B cell (primary cell): ENCODE measurements around the gene SF1. TPM values are rescaled to one million over a fixed set of nuclear protein-coding genes. Genes with fewer than 3 reads are reported as not detected.

Experiments used
- ATAC-seq: fragments of 200-7000 bp; cut with Tn5 transposase; one replicate; pipeline ENCODE4 v1.10.0; 2021; ENCODE audit warnings: low read depth, mild to moderate bottlenecking, moderate number of reproducible peaks, moderate library complexity
- CTCF ChIA-PET: fragments of 350-600 bp; sonication (Branson Sonifier 250); formaldehyde crosslinking; loops from one replicate; lab custom pipeline; 2021; ENCODE audit warnings: antibody characterized with exemption, inconsistent platforms; lab: Charles Lee
- POLR2A ChIA-PET: fragments of 350-600 bp; sonication (Branson Sonifier 250); formaldehyde crosslinking; loops from one replicate; lab custom pipeline; 2021; ENCODE audit warnings: antibody characterized with exemption; lab: Charles Lee
- DNase-seq: peaks from one replicate; pipeline ENCODE4 v3.0.0; 2013
- H2AFZ ChIP-seq: 2 replicates; pipeline ENCODE4 v1.6.1; 2012; ENCODE audit warnings: mild to moderate bottlenecking, low read depth, low read length; ENCODE audit not compliant: insufficient read depth, poor library complexity, severe bottlenecking
- H3K27ac ChIP-seq, 2 donors: 1 replicate in 1 of 2; 2 replicates in 1 of 2; pipeline ENCODE4 v1.5.1; 2012 to 2013; ENCODE audit warnings: low read length in 2 of 2, mild to moderate bottlenecking in 2 of 2, moderate library complexity in 1 of 2
- H3K27me3 ChIP-seq, 4 experiments: fragments of 200-600 bp in 1 of 4; sonication (generic) in 1 of 4; replicated peaks in 1 of 4; 1 replicate in 2 of 4; 2 replicates in 2 of 4; pipeline versions ENCODE4 v1.6.1 to v1.7.0; 2013 to 2016; ENCODE audit warnings: low read length in 3 of 4, mild to moderate bottlenecking in 2 of 4, mixed read lengths in 1 of 4, moderate library complexity in 1 of 4; ENCODE audit not compliant: insufficient read depth in 4 of 4, control insufficient read depth in 3 of 4; ENCODE audit errors: control extremely low read depth in 1 of 4
- H3K36me3 ChIP-seq, 2 experiments: replicated peaks in 1 of 2; 1 replicate in 1 of 2; 2 replicates in 1 of 2; pipeline versions ENCODE4 v1.6.1 to v1.7.1; 2013; ENCODE audit warnings: low read length in 1 of 2; ENCODE audit not compliant: insufficient read depth in 2 of 2, control insufficient read depth in 1 of 2; ENCODE audit errors: control extremely low read depth in 1 of 2, extremely low read depth in 1 of 2
- H3K4me1 ChIP-seq, 2 donors: fragments of 200-600 bp in 1 of 2; sonication (generic) in 1 of 2; 1 replicate in 1 of 2; 2 replicates in 1 of 2; pipeline versions ENCODE4 v1.5.1 to v1.6.1; 2013 to 2017; ENCODE audit warnings: low read length in 2 of 2; ENCODE audit not compliant: control insufficient read depth in 2 of 2, insufficient read depth in 2 of 2
- H3K4me2 ChIP-seq: replicated peaks from 2 replicates; pipeline ENCODE3; 2012; ENCODE audit warnings: mild to moderate bottlenecking, low read depth, low read length; ENCODE audit not compliant: poor library complexity, severe bottlenecking
- H3K4me3 ChIP-seq, 5 experiments: fragments of 200-600 bp in 1 of 5; sonication (generic) in 1 of 5; 1 replicate in 3 of 5; 2 replicates in 2 of 5; pipeline versions ENCODE4 v1.5.1 to v1.7.0; 2011 to 2016; ENCODE audit warnings: low read length in 4 of 5, mild to moderate bottlenecking in 4 of 5, low read depth in 2 of 5, control low read depth in 1 of 5, moderate library complexity in 1 of 5; ENCODE audit not compliant: insufficient read depth in 1 of 5; ENCODE audit errors: control extremely low read depth in 1 of 5, extremely low read depth in 1 of 5
- H3K79me2 ChIP-seq: fragments of 200-600 bp; sonication (generic); one replicate; pipeline ENCODE4 v1.6.0; 2016; ENCODE audit warnings: low read length; ENCODE audit not compliant: control insufficient read depth, insufficient read depth
- H3K9ac ChIP-seq: fragments of 200-600 bp; sonication (generic); 2 replicates; pipeline ENCODE4 v1.6.1; 2017; ENCODE audit warnings: mild to moderate bottlenecking, low read length, moderate library complexity
- H3K9me3 ChIP-seq, 3 donors: one replicate each; pipeline versions ENCODE4 v1.6.1 to v1.7.1; 2013; ENCODE audit warnings: low read length in 2 of 3; ENCODE audit not compliant: control insufficient read depth in 2 of 3, insufficient read depth in 1 of 3; ENCODE audit errors: control extremely low read depth in 1 of 3
- H4K20me1 ChIP-seq: 2 replicates; pipeline ENCODE4 v1.6.0; 2012; ENCODE audit warnings: mild to moderate bottlenecking, low read length; ENCODE audit not compliant: insufficient read depth, control insufficient read depth, poor library complexity, severe bottlenecking
- H3K27ac Mint-ChIP-seq: one replicate; pipeline ENCODE4 v1.8.0; 2021; ENCODE audit warnings: mixed read lengths
- H3K27me3 Mint-ChIP-seq: one replicate; pipeline ENCODE4 v1.8.0; 2021; ENCODE audit warnings: mixed read lengths
- H3K4me1 Mint-ChIP-seq: one replicate; pipeline ENCODE4 v1.8.0; 2021; ENCODE audit warnings: mixed read lengths
- H3K4me3 Mint-ChIP-seq: one replicate; pipeline ENCODE4 v1.8.0; 2021; ENCODE audit warnings: mixed read lengths
- H3K9me3 Mint-ChIP-seq: one replicate; pipeline ENCODE4 v1.8.0; 2022; ENCODE audit warnings: mixed read lengths; ENCODE audit not compliant: insufficient read depth
- CTCF ChIP-seq: fragments of 200-600 bp; IDR thresholded peaks from one replicate; pipeline ENCODE4 v1.8.0; 2022; ENCODE audit warnings: antibody characterized with exemption, mild to moderate bottlenecking
- EZH2 ChIP-seq: IDR thresholded peaks from 2 replicates; pipeline ENCODE4 v1.6.1; 2012; ENCODE audit warnings: borderline replicate concordance, low read depth, mild to moderate bottlenecking, moderate library complexity, low read length; ENCODE audit not compliant: insufficient read depth, poor library complexity, severe bottlenecking
- WGBS: methylation state at CpG from one replicate; pipeline ENCODE4 v1.1.5; 2013; ENCODE audit warnings: missing lambda C conversion rate; ENCODE audit not compliant: insufficient coverage; 5-methylcytosine and 5-hydroxymethylcytosine counted together
- intact Hi-C: fragments of 100-400 bp; cut with micrococcal nuclease; formaldehyde crosslinking; loops from one replicate; pipeline ENCODE4 v1.10.0; 2022
- polyA plus RNA-seq: library from polyadenylated mRNA; depleted of rRNA; stranded (reverse); fragments of >200 nt; gene quantifications from 2 replicates; pipeline ENCODE4 v1.2.3, GENCODE V29; 2012
- total RNA-seq, 2 donors: library from RNA; stranded (reverse); fragments of 120-200 nt in 1 of 2; gene quantifications; 1 replicate in 1 of 2; 2 replicates in 1 of 2; pipeline versions ENCODE4 v1.2.3 to v1.2.4, GENCODE V29; 2013 to 2022

Gene SF1
- total and polyA plus RNA-seq, 2 donors (not counting 1 experiment from before 2014, with no cell fraction given) = 369 to 931 TPM

- Histone ChIP-seq H3K4me1 (peaks cover 13 to 23% of the 10 kb centered on the region in 2 donors), H4K20me1 (peaks cover 50% of the 10 kb centered on the region), H3K27ac (peak overlapping the region in 1 of 2 donors; percentile 83), H3K4me2 (peak overlapping the region; percentile 99), H3K79me2 (no peaks in the 10 kb centered on the region), H3K4me3 (peak overlapping the region in 4 of 5 experiments; percentile 67 to 83 (median 76)), H3K36me3 (peaks cover 0 to 26% of the 10 kb centered on the region in 2 experiments), H3K27me3 (peaks cover 0 to 31% (median 7%) of the 10 kb centered on the region in 4 experiments), H3K9ac (peak overlapping the region; percentile 86), H3K9me3 (no peaks in the 10 kb centered on the region), H2AFZ (peak overlapping the region; percentile 93)
- H3K4me3 Mint-ChIP-seq = peak overlapping the region; percentile 86
- no peaks in the 10 kb centered on the region for H3K9me3 Mint-ChIP-seq
- intact Hi-C loops = loop anchor here (1.0 to 5.0 kb wide), 3 partner anchors 18 to 277 kb away; no protein-coding TSS in a partner anchor
- CTCF ChIA-PET = interaction anchor here (1.0 to 1.3 kb wide), 2 partner anchors 36 to 275 kb away, joined by 3 to 4 read pairs; no protein-coding TSS in a partner anchor
- peaks cover 23% of the 10 kb centered on the region for H3K27me3 Mint-ChIP-seq
- peaks cover 25% of the 10 kb centered on the region for H3K4me1 Mint-ChIP-seq
- ATAC-seq (peak; percentile 42), DNase-seq (no peak)
- TF ChIP-seq CTCF (no peak), EZH2 (no peak)
- POLR2A ChIA-PET = no interaction called here
- peak overlapping the region; percentile 86 for H3K27ac Mint-ChIP-seq
- 41% methylated on average over 5 of the region's 9 CpGs for WGBS
Measured at GRCh38 chr11:64723907-64724862, 54.2 kb downstream of the SF1 start.
